ENCODE measurements around the gene CHAMP1.
"Not testable (repeated sequence)": the region's sequence is repeated elsewhere in the genome, so short reads cannot be mapped to it uniquely, and the experiment has no call there.

Gene CHAMP1

DNA sequence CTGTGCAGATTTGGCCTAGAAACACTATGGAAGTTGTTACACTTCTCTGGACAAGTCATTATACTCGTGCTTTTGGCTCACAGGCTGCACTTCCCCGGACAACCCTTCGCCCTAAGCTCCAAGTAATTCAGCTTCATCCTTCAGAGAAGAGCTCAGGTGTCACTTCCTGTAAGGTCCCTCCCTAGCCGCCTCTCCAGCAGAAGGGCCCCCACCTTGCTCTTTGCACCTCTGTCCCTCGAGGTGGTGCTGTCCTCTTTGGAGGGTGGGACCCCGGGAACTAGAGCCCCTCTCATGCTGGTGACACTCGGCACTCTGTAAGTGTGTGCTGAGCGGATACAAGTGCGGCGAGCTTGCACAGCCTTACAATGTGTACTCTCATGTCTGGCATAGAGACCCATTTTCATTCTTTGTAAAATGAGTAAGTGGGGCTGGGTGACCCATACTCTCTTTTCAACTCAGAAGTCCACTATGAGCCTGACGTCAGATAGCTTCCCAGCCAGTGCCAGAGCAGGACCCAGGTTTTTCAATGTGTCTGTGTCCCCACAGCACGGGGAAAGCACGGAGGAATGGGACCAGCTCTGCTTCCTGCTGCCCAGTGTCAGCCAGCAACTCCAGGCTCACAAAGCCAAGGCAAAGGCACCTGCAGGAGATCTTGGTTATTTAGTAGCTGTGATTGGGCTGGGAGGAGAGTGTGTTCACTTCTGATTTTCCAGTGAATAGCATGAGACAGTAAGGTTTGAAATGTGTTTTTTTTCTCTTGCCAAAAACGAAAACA, 26.9 kb downstream of the CHAMP1 start:
- TF ChIP-seq ZNF239 (tag by site-specific recombination; IDR thresholded peaks at IDR 0.05) (no peak), GLIS2 (tag by site-specific recombination; IDR thresholded peaks at IDR 0.05) (no peak), ZNF174 (tag by site-specific recombination; IDR thresholded peaks at IDR 0.05) (no peak), ZNF133 (tag by site-specific recombination; IDR thresholded peaks at IDR 0.05) (no peak), ZNF146 (tag by site-specific recombination; IDR thresholded peaks at IDR 0.05) (no peak), ZSCAN16 (tag by site-specific recombination; IDR thresholded peaks at IDR 0.05) (no peak), ZBTB17 (tag by site-specific recombination; IDR thresholded peaks at IDR 0.05) (no peak), ZNF776 (tag by site-specific recombination; IDR thresholded peaks at IDR 0.05; ENCODE audit: borderline replicate concordance) (no peak), ZNF76 (tag by site-specific recombination; IDR thresholded peaks at IDR 0.05; ENCODE audit: borderline replicate concordance, low read depth) (no peak)
- TF ChIP-seq, protein P1, sequence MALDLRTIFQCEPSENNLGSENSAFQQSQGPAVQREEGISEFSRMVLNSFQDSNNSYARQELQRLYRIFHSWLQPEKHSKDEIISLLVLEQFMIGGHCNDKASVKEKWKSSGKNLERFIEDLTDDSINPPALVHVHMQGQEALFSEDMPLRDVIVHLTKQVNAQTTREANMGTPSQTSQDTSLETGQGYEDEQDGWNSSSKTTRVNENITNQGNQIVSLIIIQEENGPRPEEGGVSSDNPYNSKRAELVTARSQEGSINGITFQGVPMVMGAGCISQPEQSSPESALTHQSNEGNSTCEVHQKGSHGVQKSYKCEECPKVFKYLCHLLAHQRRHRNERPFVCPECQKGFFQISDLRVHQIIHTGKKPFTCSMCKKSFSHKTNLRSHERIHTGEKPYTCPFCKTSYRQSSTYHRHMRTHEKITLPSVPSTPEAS (tag by site-specific recombination; IDR thresholded peaks at IDR 0.05), result no peak
- TF ChIP-seq, protein P2, sequence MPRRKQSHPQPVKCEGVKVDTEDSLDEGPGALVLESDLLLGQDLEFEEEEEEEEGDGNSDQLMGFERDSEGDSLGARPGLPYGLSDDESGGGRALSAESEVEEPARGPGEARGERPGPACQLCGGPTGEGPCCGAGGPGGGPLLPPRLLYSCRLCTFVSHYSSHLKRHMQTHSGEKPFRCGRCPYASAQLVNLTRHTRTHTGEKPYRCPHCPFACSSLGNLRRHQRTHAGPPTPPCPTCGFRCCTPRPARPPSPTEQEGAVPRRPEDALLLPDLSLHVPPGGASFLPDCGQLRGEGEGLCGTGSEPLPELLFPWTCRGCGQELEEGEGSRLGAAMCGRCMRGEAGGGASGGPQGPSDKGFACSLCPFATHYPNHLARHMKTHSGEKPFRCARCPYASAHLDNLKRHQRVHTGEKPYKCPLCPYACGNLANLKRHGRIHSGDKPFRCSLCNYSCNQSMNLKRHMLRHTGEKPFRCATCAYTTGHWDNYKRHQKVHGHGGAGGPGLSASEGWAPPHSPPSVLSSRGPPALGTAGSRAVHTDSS (tag by site-specific recombination; IDR thresholded peaks at IDR 0.05), result no peak
- no peaks in the 10 kb centered on the region for H3K4me1 ChIP-seq (ENCODE audit: control insufficient read depth, insufficient read depth, low read length)
- POLR2A ChIA-PET, result no interaction called here
- CTCF ChIA-PET, result interaction anchor here (0.6 to 2.4 kb wide), 5 partner anchors 11 to 617 kb away, joined by 3 to 7 read pairs (median 3); no protein-coding TSS in a partner anchor
- H3K9me3 ChIP-seq (ENCODE audit: control insufficient read depth, insufficient read depth, low read depth, low read length), result no peaks in the 10 kb centered on the region
- no peak overlapping the region for H3K4me3 ChIP-seq (ENCODE audit: low read depth, low read length)
- H3K27ac ChIP-seq (ENCODE audit: extremely low read depth, low read depth, low read length), result no peak overlapping the region
- H3K36me3 ChIP-seq (ENCODE audit: control insufficient read depth in 2 of 2, insufficient read depth in 1 of 2, low read length in 2 of 2), result no peaks in the 10 kb centered on the region

DNA sequence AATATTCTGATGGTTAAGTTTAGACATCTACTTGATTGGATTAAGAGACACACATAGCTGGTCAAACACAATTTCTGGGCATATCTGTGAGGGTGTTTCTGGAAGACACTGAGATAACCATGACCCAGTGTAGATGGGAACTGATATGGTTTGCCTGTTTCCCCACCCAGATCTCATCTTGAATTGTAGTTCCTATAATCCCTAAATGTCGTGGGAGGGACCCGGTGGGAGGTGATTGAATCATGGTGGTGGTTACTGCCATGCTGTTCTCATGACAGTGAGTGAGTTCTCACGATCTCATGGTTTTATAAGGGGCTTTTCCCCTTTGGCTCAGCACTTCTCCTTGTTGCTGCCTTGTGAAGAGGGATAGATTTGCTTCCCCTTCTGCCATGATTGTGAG, 33.0 kb downstream of the CHAMP1 start:
- H3K4me3 ChIP-seq (ENCODE audit: low read depth, low read length); CTCF ChIA-PET; POLR2A ChIA-PET: not testable (repeated sequence)

DNA sequence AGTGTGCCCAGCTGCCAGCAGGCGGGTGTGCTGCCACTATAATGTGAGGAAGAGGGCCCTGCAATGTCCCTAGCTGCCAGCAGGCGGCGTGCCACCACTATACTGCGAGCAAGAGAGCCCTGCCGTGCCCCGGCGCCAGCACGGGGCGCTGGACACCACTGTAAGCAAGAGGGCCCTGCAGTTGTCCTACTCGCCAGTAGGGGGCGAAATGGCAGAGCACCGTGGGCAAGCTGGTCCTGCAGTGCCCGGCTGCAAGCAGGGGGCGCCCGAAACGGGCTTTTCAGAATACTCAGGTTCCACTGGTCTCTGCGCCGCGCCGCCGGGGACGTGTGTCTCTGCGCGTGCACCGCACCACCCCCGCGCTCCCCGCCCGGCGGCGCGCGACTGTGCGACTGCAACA, 38.5 kb downstream of the CHAMP1 start:
- TF ChIP-seq, protein P3, sequence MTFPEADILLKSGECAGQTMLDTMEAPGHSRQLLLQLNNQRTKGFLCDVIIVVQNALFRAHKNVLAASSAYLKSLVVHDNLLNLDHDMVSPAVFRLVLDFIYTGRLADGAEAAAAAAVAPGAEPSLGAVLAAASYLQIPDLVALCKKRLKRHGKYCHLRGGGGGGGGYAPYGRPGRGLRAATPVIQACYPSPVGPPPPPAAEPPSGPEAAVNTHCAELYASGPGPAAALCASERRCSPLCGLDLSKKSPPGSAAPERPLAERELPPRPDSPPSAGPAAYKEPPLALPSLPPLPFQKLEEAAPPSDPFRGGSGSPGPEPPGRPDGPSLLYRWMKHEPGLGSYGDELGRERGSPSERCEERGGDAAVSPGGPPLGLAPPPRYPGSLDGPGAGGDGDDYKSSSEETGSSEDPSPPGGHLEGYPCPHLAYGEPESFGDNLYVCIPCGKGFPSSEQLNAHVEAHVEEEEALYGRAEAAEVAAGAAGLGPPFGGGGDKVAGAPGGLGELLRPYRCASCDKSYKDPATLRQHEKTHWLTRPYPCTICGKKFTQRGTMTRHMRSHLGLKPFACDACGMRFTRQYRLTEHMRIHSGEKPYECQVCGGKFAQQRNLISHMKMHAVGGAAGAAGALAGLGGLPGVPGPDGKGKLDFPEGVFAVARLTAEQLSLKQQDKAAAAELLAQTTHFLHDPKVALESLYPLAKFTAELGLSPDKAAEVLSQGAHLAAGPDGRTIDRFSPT (tag by site-specific recombination; IDR thresholded peaks at IDR 0.05), result 0 out of 2 replicates have a peak, but pooled peaks have one; percentile 45
- TF ChIP-seq ZNF785 (tag by site-specific recombination; IDR thresholded peaks at IDR 0.05) (0 out of 2 replicates have a peak, but pooled peaks have one; percentile 27), ZSCAN30 (tag by site-specific recombination; IDR thresholded peaks at IDR 0.05) (0 out of 2 replicates have a peak, but pooled peaks have one; percentile 29), ZBTB8A (tag by site-specific recombination; IDR thresholded peaks at IDR 0.05) (0 out of 2 replicates have a peak, but pooled peaks have one; percentile 20)
- H3K36me3 ChIP-seq (ENCODE audit: control insufficient read depth in 2 of 2, insufficient read depth in 1 of 2, low read length in 2 of 2); H3K4me1 ChIP-seq (ENCODE audit: control insufficient read depth, insufficient read depth, low read length); H3K9me3 ChIP-seq (ENCODE audit: control insufficient read depth, insufficient read depth, low read depth, low read length); POLR2A ChIA-PET; H3K4me3 ChIP-seq (ENCODE audit: low read depth, low read length); H3K27ac ChIP-seq (ENCODE audit: extremely low read depth, low read depth, low read length): not testable (repeated sequence)
- CTCF ChIA-PET, result interaction anchor here (1.0 to 1.2 kb wide), 2 partner anchors 11 to 28 kb away, joined by 3 to 7 read pairs; no protein-coding TSS in a partner anchor

More for the DNA sequence above, 33.0 kb downstream of the CHAMP1 start:
- not testable (repeated sequence) for H3K27ac ChIP-seq (ENCODE audit: extremely low read depth, low read depth, low read length); H3K9me3 ChIP-seq (ENCODE audit: control insufficient read depth, insufficient read depth, low read depth, low read length); H3K4me1 ChIP-seq (ENCODE audit: control insufficient read depth, insufficient read depth, low read length); H3K36me3 ChIP-seq (ENCODE audit: control insufficient read depth in 2 of 2, insufficient read depth in 1 of 2, low read length in 2 of 2)

DNA sequence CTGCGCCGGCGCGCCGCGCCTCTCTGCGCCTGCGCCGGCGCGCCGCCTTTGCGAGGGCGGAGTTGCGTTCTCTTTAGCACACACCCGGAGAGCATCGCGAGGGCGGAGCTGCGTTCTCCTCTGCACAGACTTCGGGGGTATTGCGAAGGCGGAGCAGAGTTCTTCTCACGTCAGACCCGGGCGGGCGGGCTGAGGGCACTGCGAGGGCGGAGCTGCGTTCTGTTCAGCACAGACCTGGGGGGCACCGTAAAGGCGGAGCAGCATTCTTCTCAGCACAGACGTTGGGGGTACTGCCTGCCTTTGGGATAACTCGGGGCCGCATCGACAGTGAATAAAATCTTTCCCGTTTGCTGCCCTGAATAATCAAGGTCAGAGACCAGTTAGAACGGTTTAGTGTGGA, 39.1 kb downstream of the CHAMP1 start:
- POLR2A ChIA-PET; H3K4me3 ChIP-seq (ENCODE audit: low read depth, low read length); H3K36me3 ChIP-seq (ENCODE audit: control insufficient read depth in 2 of 2, insufficient read depth in 1 of 2, low read length in 2 of 2); H3K9me3 ChIP-seq (ENCODE audit: control insufficient read depth, insufficient read depth, low read depth, low read length); H3K4me1 ChIP-seq (ENCODE audit: control insufficient read depth, insufficient read depth, low read length); H3K27ac ChIP-seq (ENCODE audit: extremely low read depth, low read depth, low read length): not testable (repeated sequence)
- CTCF ChIA-PET, result interaction anchor here (1.2 kb wide), 1 partner anchor 28 kb away, joined by 3 read pairs; no protein-coding TSS in a partner anchor
